ENCODE data around the gene AIFM2.

Gene AIFM2

GRCh38 chr10:70158113-70158512, 25.5 kb upstream of the AIFM2 start:
- ATAC-seq, result no peak
- TF ChIP-seq BACH2 (CRISPR knock-in tag; IDR thresholded peaks at IDR 0.05; ENCODE audit: borderline replicate concordance) (no peak), CSDC2 (CRISPR knock-in tag; IDR thresholded peaks at IDR 0.05) (no peak), CREB5 (CRISPR knock-in tag; IDR thresholded peaks at IDR 0.05; ENCODE audit: low read depth) (no peak), PATZ1 (CRISPR knock-in tag; IDR thresholded peaks at IDR 0.05; ENCODE audit: borderline replicate concordance) (no peak), ZFP3 (CRISPR knock-in tag; IDR thresholded peaks at IDR 0.05) (no peak), ZC3H10 (CRISPR knock-in tag; IDR thresholded peaks at IDR 0.05) (no peak), OSR1 (CRISPR knock-in tag; IDR thresholded peaks at IDR 0.05) (no peak), CSRNP3 (CRISPR knock-in tag; IDR thresholded peaks at IDR 0.05) (no peak), ESRRG (CRISPR knock-in tag; IDR thresholded peaks at IDR 0.05) (no peak), ZNF8 (CRISPR knock-in tag; IDR thresholded peaks at IDR 0.05) (no peak), TOX (CRISPR knock-in tag; IDR thresholded peaks at IDR 0.05; ENCODE audit: borderline replicate concordance) (no peak), GLIS3 (CRISPR knock-in tag; IDR thresholded peaks at IDR 0.05) (no peak), PPARA (CRISPR knock-in tag; IDR thresholded peaks at IDR 0.05; ENCODE audit: borderline replicate concordance) (no peak), ARNTL (CRISPR knock-in tag; IDR thresholded peaks at IDR 0.05; ENCODE audit: borderline replicate concordance, low read depth) (no peak), TCF4 (CRISPR knock-in tag; IDR thresholded peaks at IDR 0.05; ENCODE audit: borderline replicate concordance) (no peak), ZNF70 (CRISPR knock-in tag; IDR thresholded peaks at IDR 0.05) (no peak), POU6F1 (CRISPR knock-in tag; IDR thresholded peaks at IDR 0.05; ENCODE audit: borderline replicate concordance, low read depth) (no peak)

- TF ChIP-seq POU6F1 (CRISPR knock-in tag; IDR thresholded peaks at IDR 0.05; ENCODE audit: borderline replicate concordance, low read depth) (no peak), PPARA (CRISPR knock-in tag; IDR thresholded peaks at IDR 0.05; ENCODE audit: borderline replicate concordance) (no peak), ARNTL (CRISPR knock-in tag; IDR thresholded peaks at IDR 0.05; ENCODE audit: borderline replicate concordance, low read depth) (no peak), ZFP3 (CRISPR knock-in tag; IDR thresholded peaks at IDR 0.05) (no peak), ZNF70 (CRISPR knock-in tag; IDR thresholded peaks at IDR 0.05) (no peak), BACH2 (CRISPR knock-in tag; IDR thresholded peaks at IDR 0.05; ENCODE audit: borderline replicate concordance) (no peak), TCF4 (CRISPR knock-in tag; IDR thresholded peaks at IDR 0.05; ENCODE audit: borderline replicate concordance) (no peak), ESRRG (CRISPR knock-in tag; IDR thresholded peaks at IDR 0.05) (no peak), TOX (CRISPR knock-in tag; IDR thresholded peaks at IDR 0.05; ENCODE audit: borderline replicate concordance) (no peak), ZFP30 (CRISPR knock-in tag; IDR thresholded peaks at IDR 0.05) (no peak), RARB (CRISPR knock-in tag; IDR thresholded peaks at IDR 0.05) (no peak), TSHZ2 (CRISPR knock-in tag; IDR thresholded peaks at IDR 0.05) (no peak), PATZ1 (CRISPR knock-in tag; IDR thresholded peaks at IDR 0.05; ENCODE audit: borderline replicate concordance) (no peak), CSRNP3 (CRISPR knock-in tag; IDR thresholded peaks at IDR 0.05) (no peak), ZC3H10 (CRISPR knock-in tag; IDR thresholded peaks at IDR 0.05) (no peak), SNAI2 (CRISPR knock-in tag; IDR thresholded peaks at IDR 0.05) (no peak), ZNF8 (CRISPR knock-in tag; IDR thresholded peaks at IDR 0.05) (no peak), ZNF565 (CRISPR knock-in tag; conservative IDR thresholded peaks at IDR 0.05; ENCODE audit: low read depth) (no peak), OSR1 (CRISPR knock-in tag; IDR thresholded peaks at IDR 0.05) (no peak), GLIS3 (CRISPR knock-in tag; IDR thresholded peaks at IDR 0.05) (no peak)
- no peak for ATAC-seq
Observed at GRCh38 chr10:70155255-70155838, 22.7 kb upstream of the AIFM2 start.

Data from SK-N-SH treated with all-trans-retinoic acid at 6 μM for 48 hours (cell line).